ENCODE measurements around the gene FAM13A.
A peak's percentile ranks its signal among the peaks of the same experiment; 100 is the strongest.

The FAM13A gene

DNA sequence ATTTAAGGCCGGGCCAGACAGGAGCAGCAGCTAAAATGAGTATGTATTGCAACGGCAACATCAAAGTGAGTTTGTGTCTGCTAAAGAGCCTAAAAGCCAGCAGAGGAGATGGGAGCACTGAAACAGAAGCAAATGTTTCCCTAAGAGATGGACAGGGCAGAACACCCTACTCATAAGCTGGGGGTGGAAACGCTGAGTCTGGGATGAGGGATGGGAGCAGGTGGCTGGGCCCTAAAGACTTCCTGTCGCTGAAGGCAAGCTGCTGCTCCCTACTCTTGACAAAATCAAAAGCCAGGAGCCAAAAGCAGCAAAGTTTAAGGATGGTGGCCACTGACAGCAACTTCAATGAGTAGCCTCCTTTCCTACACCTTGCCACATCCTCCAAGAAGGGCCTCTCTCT, 318.8 kb downstream of the FAM13A start:
- no peak for DNase-seq

GRCh38 chr4:88737307-88737941, 319.6 kb downstream of the FAM13A start:
- DNase-seq = peak; percentile 6

GRCh38 chr4:88736264-88736663, 320.7 kb downstream of the FAM13A start:
- DNase-seq = no peak

GRCh38 chr4:88735564-88735963, 321.4 kb downstream of the FAM13A start:
- DNase-seq = no peak

- DNase-seq = no peak
These were observed 322.5 kb downstream of the FAM13A start for GRCh38 chr4:88734403-88734949.

DNA sequence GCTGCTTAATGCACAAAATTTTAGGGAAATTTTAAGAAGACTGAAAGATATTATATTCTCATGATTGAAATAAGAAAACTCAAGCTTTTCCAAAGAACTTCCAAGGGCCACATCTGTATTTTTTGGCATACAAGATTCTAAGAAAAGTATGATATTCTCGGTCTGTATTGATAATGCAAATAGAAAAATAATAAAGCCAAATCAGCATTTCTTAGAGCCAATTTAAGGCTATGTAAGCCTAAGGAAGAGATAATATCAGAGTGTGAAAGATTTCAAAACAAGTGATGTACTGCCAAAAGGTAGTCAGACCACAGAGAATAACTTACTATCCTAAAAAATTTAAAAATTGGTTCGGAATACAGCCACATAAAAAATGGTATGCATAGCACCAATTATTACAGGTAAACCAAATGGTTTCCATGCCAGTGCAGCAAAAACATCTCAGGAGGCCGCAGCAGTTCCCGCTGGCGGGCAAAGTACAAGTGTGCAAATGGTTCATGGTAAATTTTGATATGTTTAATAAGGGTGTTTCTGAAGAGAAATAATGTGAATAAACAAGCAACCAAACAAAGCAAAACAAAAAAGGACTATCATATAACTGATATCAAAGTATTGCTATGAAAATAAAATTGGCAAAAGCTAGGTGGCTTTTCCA, 324.1 kb downstream of the FAM13A start:
- no peak for DNase-seq

DNA sequence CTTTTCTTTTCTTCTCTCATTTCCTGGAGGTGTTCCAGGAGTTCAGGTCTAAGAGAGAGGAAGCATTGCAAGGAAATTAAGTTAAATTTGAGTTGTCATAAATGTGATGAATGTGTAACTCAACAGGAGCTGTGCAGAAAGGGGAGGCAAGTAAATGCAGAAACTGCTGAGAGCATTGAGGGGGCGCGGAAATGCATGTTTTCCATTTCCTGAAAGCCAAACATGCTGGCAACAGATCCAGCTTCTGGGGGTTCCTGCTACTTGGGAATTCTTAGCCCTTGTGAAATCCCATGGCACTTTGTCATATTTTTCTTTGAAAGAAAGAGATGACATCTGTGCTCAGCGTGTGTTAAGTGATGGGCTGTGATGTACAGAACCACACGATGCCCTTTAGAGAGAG, 325.6 kb downstream of the FAM13A start:
- no peak for DNase-seq

DNA sequence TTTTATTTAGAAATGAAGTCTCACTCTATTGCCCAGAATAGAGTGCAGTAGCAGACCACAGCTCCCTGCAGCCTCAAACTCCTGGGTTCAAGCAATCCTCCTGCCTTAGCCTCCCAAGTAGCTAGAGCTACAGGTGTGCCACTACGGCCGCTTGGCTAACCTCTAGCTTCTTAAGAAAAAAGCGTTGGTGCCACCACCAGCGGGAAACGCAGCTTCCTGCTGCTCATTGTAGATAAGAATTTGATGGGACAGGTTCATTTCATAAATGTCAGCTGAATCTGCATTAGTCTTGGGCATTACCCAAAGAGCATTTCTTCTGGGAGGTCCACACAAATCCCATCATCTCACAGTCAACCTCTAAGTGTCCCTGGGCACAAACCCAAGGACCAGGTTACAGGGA, 326.2 kb downstream of the FAM13A start:
- DNase-seq = no peak

GRCh38 chr4:88729146-88729760, 327.7 kb downstream of the FAM13A start:
- no peak for DNase-seq

GRCh38 chr4:88728146-88728545, 328.8 kb downstream of the FAM13A start:
- DNase-seq = no peak

DNA sequence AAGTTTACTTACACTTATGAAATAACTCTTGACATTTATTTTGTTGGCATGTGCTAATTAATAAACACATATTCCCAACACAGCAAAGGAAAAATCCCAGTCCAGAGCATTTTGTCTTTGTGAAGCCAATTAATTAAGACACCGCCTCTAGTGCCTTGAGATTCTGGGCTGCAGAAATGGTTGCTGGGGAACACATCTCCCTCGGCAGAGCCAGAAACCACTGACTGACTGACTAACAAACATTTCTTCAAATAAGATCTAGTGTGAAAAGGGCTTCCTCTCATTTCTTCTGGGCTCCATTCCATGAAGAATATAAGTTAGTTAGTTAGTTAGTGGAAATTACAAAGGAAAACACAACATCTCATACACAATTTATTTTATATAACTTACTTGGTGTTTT, 331.0 kb downstream of the FAM13A start:
- no peak for DNase-seq

DNA sequence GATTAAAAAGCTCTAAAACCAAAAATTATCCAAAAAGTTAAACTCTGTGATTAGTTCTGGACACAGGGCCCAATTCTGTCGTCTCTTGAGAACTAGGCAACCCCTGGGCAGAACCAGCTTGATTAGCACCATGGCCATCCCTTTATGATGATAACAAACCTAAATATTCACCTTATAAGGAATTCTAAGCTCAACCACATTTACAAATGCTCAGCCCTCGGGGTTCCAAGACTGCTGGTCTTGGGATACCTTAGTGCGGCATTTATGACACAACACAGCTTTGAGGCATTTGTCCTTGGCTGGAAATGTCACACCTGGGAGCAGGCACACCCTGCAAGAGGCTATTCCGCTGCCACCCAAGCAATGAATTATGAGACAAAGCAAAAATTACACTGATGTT, 331.8 kb downstream of the FAM13A start:
- DNase-seq = no peak

DNA sequence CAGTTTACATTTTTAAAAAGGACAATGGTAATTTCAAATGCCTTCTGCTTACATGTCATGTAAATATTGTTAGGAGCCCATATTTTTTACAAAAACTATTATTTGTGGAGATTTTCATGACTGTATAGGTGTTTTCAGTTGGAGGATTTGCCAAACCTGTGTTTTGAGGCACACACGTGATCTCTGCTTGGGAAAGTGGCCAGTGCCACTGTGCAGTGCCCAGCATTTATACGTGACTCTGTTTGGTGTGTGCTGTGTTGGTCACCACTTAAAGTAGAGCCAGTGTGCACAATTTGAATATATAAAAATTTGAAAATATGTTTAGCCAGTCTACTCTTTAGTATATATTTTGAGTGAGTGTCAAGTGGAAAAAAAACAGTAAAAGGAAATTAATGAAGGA, 332.6 kb downstream of the FAM13A start:
- no peak for DNase-seq

DNA sequence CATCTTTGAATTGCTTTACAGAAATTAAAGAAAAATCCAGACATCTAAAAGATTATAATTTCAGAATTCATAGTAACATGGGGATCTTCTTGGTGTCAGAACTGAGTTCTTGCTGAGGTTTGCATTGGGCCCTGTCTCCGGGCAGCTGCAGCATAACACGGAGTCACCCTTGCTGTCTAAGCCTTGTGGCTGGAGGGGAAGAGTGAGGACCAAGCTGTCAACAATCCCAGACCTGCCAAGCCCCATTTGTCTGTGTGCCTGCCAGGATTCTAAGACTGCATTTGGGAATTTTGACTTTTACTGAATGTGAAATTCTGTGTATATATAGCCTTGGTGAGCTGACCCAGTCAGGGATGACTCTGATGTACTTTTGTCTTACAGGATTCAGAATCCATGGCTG, 334.2 kb downstream of the FAM13A start:
- DNase-seq = no peak

- no peak for DNase-seq
These were observed 334.7 kb downstream of the FAM13A start for GRCh38 chr4:88722276-88722780.

DNA sequence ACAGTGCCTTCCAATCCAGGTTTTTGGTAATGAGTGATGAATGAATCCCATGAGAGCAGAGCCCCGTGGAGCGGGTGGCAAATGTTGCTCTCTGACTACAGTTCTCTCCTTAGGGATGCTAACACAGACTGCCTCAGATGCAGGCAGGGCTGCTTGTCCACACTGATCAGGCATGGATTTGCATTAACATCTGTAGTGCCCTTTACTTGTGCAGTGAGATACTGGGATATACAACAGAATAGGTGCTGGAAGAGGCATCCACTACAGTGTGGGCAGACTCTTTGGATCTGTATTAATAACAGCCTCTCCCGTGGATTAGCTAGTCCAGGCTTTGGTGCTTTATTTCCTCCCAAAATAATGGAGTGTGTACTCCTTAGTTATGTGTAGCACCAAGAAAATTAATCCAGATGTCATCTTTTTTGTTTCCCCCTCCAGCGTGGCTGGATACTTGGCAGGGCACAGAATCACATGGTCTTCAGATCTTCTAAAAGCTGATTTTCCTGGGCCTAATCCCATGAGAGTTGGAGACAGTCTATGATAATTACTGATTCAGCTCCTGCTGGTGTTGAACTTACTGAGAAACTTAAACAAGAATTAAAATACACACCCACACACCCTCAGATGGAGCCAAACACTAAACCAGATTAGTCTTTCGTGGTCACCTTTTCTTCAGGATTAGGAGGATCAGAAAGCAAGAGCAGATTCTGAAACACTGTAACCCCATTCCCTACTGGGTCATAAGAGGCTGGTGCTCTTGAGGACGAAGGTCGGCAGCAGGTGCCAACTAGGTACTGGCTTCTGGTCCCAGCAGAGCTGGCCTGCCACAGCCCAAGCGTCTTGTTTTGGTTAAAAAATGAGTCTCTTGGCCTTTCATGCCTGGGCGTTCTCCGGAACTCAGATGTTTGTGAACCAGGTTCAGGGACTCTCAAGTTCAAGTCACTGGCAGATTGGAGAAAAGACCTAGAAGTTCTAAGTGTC, 336.2 kb downstream of the FAM13A start:
- DNase-seq = no peak

- DNase-seq = no peak
These were observed 337.6 kb downstream of the FAM13A start for GRCh38 chr4:88719381-88719780.

- DNase-seq = no peak
These were observed 338.9 kb downstream of the FAM13A start for GRCh38 chr4:88718098-88718497.

DNA sequence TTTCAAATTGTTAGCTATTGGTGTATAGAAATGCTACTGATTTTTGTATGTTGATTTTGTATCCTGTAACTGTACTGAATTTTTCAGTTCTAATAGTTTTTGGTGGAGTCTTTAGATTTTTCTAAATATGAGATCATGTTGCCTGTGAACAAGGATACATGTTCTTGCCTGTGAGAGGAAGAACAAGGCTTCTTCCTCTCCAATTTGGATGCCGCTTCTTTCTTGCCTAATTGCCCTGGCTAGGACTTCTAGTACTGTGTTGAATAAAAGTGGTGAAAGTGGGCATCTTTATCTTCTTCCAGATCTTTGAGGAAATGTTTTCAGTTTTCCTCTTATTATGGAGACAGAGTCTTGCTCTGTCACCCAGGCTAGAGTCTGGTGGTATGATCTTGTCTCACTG, 343.2 kb downstream of the FAM13A start:
- no peak for DNase-seq

GRCh38 chr4:88709989-88710388, 347.0 kb downstream of the FAM13A start:
- no peak for DNase-seq

GRCh38 chr4:88706574-88706973, 350.4 kb downstream of the FAM13A start:
- no peak for DNase-seq

DNA sequence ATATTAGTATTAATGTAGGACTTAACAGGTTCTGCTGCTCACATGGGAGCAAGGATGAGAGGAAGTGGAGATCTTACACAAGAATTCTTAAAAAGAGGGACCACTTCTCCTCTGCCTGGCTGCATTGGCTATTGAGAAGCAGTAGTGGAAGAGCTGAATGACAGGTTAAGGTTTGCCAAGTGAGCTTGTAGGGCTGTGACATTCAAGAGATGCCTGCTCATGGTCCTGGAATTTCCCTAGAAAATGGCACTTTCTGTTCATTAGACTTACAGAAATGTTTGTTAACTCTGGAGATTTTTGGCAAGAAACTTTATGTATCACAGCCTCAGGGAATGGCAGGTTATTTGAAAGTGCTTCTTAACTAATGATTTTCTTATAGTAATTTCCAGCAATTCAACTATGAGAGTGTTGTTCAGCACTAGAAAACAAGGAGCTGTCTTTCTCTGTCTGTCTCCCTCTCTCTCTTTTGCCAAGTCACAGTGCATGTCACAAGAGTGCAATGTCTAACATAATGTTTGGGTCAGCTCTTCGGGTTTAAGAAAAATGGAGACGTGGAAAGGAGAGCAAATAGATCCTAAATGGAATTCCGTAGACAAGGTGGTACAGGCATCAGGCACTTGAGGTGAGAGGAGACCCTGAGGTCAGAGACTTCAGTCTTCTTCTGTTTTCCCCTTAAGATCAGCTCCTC, 351.0 kb downstream of the FAM13A start:
- no peak for DNase-seq
